Activated CD8-positive, alpha-beta memory T cell treated with anti-CD3 and anti-CD28 coated beads for 24 hours (primary cell): ENCODE results near the gene RGS6.

Experiments used
- DNase-seq: peaks from one replicate; pipeline ENCODE4 v3.0.0-alpha.2; 2020

RGS6 gene

DNA sequence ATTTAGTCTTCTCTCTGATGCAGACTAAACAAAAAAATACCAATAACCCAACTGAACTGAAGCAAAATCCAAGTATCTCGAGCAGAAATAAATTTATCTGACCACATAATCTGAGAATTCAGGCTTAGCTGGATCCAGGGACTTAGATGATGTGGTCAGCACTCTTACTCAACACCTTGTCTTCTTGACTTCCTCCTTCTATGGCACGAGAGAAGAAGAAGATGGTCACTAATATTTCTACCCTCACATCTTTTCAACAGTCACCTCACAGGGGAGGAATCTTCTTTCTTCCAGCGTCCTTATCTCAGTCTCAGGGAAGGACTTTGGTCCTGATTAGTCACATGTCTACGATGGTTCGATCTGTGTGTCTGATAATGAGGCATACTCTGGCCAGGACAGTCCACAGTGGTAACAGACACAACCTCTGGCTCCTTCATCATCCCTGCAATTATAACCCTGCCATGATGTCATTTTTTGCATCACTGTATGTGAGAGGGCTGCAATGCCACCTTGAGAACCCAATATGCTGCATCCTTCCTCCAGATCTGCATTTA, 15.8 kb downstream of the RGS6 start:
- DNase-seq: no peak

DNA sequence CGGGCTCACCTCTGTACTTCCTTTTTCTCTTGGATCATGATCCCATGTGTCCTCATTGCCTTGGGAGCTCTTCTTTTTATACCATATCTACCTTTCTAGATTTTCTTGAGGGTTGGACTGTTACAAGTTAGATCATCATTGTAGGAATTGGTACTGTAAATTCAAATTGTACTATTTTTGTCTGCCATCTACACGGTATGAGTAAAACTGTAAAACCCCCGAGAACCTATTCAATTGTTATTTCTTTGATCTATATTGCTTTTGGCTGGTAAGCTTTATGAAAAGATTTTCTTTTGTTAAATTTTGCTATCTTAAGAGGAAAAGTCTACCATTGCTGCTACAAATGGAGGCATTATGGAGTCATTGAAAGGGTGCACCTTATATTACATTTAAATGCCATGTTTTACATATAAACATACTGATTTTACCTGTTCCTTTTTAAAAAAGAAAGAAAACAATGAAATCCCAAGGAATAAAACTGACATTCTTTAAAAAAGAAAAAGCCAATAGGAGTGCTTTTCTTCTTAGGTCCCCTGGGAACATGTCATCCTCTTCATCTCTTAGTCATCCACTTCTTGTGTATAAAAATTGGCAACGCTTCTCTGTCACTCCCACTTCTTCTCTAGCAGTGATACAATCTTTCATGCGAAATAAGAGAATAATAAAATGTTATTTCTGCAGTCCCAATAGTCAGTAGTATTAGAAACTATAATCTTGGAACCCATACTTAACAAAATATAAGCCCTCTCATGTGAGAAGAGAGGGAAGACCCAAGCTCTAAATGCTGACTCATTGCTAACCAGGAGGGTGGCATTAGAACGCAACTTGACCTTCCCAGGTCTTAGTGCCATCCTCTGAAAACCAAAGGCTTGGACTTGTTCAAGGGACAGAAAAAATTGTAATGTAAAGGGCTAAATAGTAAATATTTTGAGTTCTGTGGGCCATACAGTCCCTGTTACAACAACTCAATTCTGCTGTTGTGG, 20.4 kb downstream of the RGS6 start:
- DNase-seq: no peak

- DNase-seq: no peak
Measured at GRCh38 chr14:71956920-71957563, 24.8 kb downstream of the RGS6 start.

DNA sequence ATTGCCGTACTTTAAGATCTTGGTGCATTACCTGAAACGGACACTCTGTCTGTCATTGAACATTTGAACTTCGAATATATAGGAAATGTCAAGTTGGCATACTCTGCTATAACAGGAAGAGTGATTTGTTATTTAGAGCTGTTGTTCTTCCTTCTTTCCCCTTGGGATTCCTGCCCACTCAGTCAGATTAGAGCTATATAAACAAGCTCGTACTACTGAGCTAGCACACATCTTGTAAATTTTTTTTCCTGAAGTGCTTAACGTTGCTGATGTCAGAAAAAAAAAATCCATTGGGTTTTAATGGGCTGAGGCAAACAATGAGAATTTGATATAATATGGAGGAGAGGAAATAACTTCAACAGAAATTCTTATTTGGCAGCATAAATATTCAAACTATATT, 26.8 kb downstream of the RGS6 start:
- no peak for DNase-seq

- no peak for DNase-seq
Measured at GRCh38 chr14:71960494-71961353, 28.5 kb downstream of the RGS6 start.

DNA sequence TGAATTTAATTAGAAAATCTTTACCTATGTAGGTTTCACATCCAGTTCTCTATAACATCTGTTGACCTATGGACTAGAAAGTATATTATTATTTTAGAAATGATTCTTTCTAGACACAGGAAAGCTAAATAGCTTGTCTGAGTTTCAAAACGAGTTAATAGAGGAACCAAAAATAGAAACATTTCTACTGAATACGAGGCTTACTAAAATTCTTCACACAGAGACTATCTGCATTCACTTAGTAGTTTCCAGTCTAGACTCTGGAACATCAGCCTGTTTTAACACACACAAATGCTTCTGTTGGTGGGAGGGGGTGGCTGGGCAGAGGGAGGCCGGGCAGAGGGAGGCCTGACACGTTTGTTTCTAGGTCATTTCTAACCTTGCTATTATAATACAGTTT, 29.7 kb downstream of the RGS6 start:
- no peak for DNase-seq

GRCh38 chr14:71964716-71965115, 32.5 kb downstream of the RGS6 start:
- DNase-seq: no peak

GRCh38 chr14:71966528-71966927, 34.3 kb downstream of the RGS6 start:
- DNase-seq: no peak

- no peak for DNase-seq
Measured at GRCh38 chr14:71967704-71968103, 35.5 kb downstream of the RGS6 start.

GRCh38 chr14:71970272-71970671, 38.0 kb downstream of the RGS6 start:
- no peak for DNase-seq

- no peak for DNase-seq
Measured at GRCh38 chr14:71985538-71986189, 53.4 kb downstream of the RGS6 start.

GRCh38 chr14:71988476-71988875, 56.2 kb downstream of the RGS6 start:
- no peak for DNase-seq

DNA sequence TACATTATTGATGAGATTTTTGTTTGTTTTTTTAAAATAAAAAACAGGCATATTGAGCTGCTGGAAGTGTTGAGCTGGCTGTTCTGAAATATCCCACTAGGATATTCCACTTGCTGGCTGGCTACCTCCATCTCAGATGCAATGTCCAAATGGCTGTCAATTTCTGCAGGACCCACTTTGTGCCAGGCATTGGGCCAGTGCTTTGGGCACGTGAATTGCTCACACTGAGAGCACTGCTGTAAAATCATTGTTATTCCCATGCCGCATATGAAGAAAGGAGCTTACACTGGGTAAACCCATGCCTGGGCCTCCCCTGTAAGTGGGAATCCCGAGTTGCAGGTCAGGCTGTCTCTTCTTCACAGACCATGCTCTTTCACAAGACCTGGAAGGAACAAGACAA, 56.7 kb downstream of the RGS6 start:
- DNase-seq: no peak

DNA sequence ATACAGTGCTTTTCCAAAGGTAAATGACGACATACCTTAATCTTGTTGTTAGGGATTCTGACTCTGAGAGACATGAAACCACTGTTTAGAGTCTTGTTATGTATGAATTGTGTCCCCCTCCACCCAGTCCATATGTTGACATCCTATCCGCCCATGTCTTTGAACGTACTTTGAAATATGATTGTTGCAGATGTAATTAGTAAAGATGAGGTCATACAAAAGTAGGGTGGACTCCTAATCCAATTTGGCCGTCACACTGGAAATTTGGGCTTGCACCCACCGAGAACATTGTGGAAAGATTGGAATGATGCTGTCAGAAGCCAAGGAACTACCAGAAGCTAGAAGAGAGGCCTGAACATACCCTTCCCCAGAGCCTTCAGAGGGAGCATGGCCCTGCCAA, 62.2 kb downstream of the RGS6 start:
- no peak for DNase-seq

DNA sequence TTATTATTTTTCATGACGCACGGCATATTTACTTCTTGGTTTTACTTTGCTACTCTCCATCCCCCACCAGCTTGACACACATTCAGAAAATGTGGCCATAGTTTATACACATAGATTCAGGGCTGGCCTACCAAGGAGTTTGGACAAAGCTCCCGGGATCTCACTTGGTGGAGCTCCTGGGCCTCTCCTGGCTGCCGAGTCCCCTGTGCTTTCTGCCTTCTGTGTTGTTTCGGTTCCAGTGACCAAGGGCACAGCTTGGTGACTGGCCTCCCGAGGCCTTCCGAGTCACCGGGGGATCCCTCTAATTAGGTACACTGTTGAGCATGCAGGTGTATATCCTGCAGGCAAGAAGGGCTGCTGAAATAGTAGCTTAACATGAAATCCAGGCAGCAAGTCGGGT, 63.5 kb downstream of the RGS6 start:
- DNase-seq: no peak

DNA sequence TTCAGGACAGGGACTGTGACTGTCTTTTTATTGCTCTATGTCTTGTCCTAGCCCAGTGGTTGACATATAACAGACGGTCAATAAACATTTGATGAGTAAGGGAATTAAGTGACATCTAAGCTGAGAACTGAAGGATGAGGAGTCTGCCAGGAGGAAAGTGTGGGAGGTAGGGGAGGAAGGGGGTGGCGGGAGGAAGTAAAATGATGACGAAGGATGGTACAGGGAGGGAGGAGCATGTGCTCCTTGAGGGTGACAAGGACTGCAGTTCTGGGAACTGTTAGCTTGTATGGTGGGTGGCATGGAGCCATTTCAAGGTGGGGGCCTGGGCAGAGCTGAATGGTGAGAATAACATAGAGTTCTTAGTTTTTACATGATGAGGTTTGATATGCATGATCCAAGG, 64.4 kb downstream of the RGS6 start:
- DNase-seq: no peak

DNA sequence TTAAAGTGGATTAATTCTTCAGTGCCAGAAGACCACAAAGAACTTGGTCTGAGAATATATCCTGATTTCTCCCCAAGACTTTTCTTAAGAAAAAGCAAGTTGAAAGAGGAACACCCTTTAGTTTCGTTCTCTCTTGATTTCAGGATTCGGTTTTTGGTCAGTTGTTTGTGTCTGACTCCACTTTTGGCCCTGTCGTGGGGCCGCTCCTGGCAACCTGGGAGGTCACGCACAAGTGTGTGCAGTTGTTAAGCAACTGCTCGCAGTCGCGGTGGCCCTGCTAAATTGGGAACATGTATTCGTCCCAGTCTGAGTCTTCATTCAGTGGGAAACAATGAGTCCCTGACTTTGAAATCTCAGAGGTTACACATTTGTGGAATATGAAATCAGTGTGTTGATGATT, 68.7 kb downstream of the RGS6 start:
- DNase-seq: no peak

DNA sequence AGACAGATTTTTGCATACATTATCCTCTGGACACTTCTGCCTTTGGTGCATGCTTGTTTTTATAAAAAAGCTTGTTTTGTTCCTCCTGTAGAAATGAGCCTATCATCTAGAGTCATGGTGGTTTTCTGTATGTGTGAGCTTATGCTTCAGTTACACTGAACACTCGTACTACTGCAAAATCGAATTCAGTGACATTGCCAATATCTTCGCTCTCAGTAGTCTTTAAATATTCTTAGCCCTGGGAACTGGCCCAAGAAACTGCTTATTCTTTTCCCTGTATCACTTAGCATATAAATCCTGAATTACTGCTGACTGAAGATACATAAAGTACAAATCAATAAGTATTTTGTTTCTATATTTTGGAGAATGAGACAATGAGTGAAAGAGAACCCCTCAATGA, 70.5 kb downstream of the RGS6 start:
- DNase-seq: no peak

DNA sequence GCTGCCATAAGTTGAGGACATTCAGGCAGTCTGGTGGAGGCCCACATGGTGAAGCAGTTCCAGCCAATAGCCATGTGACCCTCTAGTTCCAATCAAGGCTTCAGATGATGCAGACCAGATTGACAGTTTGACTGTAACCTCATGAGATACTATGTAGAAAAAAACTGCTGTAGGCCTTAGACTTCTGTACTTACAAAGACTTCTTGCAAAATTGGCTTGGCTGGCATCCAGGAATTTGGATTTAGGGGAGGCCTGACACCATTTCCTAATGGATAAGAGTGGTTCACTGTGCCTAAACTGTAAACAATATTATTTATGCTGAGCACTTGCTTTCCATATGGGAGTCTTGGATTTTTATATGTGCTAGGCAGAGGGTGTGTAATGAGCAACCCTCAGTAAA, 76.4 kb downstream of the RGS6 start:
- no peak for DNase-seq

- DNase-seq: no peak
Measured at GRCh38 chr14:72010474-72010873, 78.2 kb downstream of the RGS6 start.

DNA sequence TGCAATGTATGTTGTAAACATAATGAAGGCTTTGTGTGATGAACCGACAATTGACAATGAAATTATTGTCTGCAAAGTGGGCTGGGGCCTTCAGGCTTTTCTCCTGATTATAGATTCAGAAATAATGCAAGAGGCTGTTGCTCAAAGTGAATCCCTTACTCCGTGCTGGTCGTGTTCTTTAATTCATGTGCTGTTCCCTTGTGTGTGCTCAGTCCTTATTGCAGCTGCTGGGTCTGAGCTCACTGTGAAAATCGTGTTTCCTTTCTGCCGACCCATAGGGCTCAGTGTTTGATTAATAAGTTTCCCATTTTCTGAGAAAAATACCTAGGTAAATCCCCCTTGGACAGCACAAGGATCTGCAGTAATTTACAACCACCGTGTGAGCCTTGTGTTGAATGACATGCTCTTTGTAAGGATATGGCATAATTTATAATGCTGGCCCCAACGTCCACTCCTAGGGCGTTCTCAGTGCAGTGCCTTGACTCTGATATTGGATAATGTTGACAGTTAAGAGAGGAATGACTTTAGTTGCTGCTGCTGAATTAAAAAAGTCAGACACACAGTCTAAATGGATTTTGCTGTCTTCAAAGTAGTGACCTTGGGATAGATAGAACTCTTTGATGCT, 81.6 kb downstream of the RGS6 start:
- no peak for DNase-seq

GRCh38 chr14:72014486-72014885, 82.3 kb downstream of the RGS6 start:
- DNase-seq: no peak
